Loucy (cell line): ENCODE measurements around the gene NPAS1.

ENCODE experiments used
- H2AFZ ChIP-seq: fragments of 200-600 bp; sonication (generic); 2 replicates; pipeline ENCODE4 v1.6.0; 2016; ENCODE audit warnings: antibody characterized with exemption, mild to moderate bottlenecking, low read length, moderate library complexity
- H3F3A ChIP-seq: fragments of 200-600 bp; 2 replicates; pipeline ENCODE4 v1.6.0; 2016; ENCODE audit warnings: antibody characterized with exemption, low read depth, mild to moderate bottlenecking
- H3K27me3 ChIP-seq: fragments of 200-600 bp; sonication (generic); 2 replicates; pipeline ENCODE4 v1.6.1; 2014; ENCODE audit warnings: low read length, mild to moderate bottlenecking; ENCODE audit not compliant: insufficient read depth, poor library complexity, severe bottlenecking
- H3K36me3 ChIP-seq: fragments of 200-600 bp; sonication (generic); 2 replicates; pipeline ENCODE4 v1.6.1; 2016; ENCODE audit warnings: low read length; ENCODE audit not compliant: insufficient read depth
- H3K4me1 ChIP-seq: fragments of 200-600 bp; sonication (generic); 2 replicates; pipeline ENCODE4 v1.5.1; 2014; ENCODE audit warnings: low read length, mild to moderate bottlenecking; ENCODE audit not compliant: insufficient read depth, poor library complexity, severe bottlenecking
- H3K4me2 ChIP-seq: fragments of 200-600 bp; sonication (generic); 2 replicates; pipeline ENCODE4 v1.6.0; 2014; ENCODE audit warnings: antibody characterized with exemption, low read length, low read depth, mild to moderate bottlenecking; ENCODE audit not compliant: poor library complexity, severe bottlenecking
- H3K4me3 ChIP-seq: fragments of 200-600 bp; sonication (generic); 2 replicates; pipeline ENCODE4 v1.5.1; 2014; ENCODE audit warnings: low read length, mild to moderate bottlenecking, mixed read lengths; ENCODE audit not compliant: poor library complexity, severe bottlenecking
- H3K79me2 ChIP-seq: fragments of 200-600 bp; sonication (generic); 2 replicates; pipeline ENCODE4 v1.6.1; 2014; ENCODE audit warnings: low read length; ENCODE audit not compliant: insufficient read depth
- H3K9ac ChIP-seq: fragments of 200-600 bp; sonication (generic); 2 replicates; pipeline ENCODE4 v1.6.0; 2014; ENCODE audit warnings: mild to moderate bottlenecking, low read depth, low read length, moderate library complexity; ENCODE audit not compliant: poor library complexity, severe bottlenecking
- H3K9me2 ChIP-seq: fragments of 200-600 bp; sonication (generic); replicated peaks from 2 replicates; pipeline ENCODE4 v1.6.1; 2016; ENCODE audit warnings: low read depth, low read length, mixed read lengths
- H3K9me3 ChIP-seq: fragments of 200-600 bp; sonication (generic); 2 replicates; pipeline ENCODE4 v1.6.1; 2014; ENCODE audit warnings: mild to moderate bottlenecking, antibody characterized with exemption, low read length, low read depth; ENCODE audit not compliant: insufficient read depth
- H4K20me1 ChIP-seq: fragments of 200-600 bp; sonication (generic); 2 replicates; pipeline ENCODE4 v1.6.0; 2014; ENCODE audit warnings: antibody characterized with exemption, low read length, mild to moderate bottlenecking; ENCODE audit not compliant: insufficient read depth, poor library complexity, severe bottlenecking
- CTCF ChIP-seq: fragments of 200-600 bp; sonication (generic); conservative IDR thresholded peaks from 2 replicates; pipeline ENCODE4 v1.5.1; 2014; ENCODE audit warnings: mild to moderate bottlenecking, antibody characterized with exemption, low read length
- EZH2phosphoT487 ChIP-seq: fragments of 200-600 bp; IDR thresholded peaks from 2 replicates; pipeline ENCODE4 v1.6.1; 2018; ENCODE audit warnings: antibody characterized with exemption, mild to moderate bottlenecking, moderate library complexity, borderline replicate concordance

The NPAS1 gene

GRCh38 chr19:47084879-47085439, 65.3 kb downstream of the NPAS1 start:
- Histone ChIP-seq H3K4me1 (no peaks in the 10 kb centered on the region), H3K4me2 (no peak overlapping the region), H3K9me3 (no peaks in the 10 kb centered on the region), H2AFZ (no peak overlapping the region), H4K20me1 (no peaks in the 10 kb centered on the region), H3K36me3 (peaks cover 87% of the 10 kb centered on the region; the same call in 1 of the 2 replicates), H3K4me3 (no peak overlapping the region), H3K27me3 (no peaks in the 10 kb centered on the region), H3K9me2 (no peaks in the 10 kb centered on the region), H3K79me2 (no peaks in the 10 kb centered on the region), H3F3A (no peaks in the 10 kb centered on the region), H3K9ac (no peak overlapping the region)
- no peak for TF ChIP-seq EZH2phosphoT487
- no peak for TF ChIP-seq CTCF

DNA sequence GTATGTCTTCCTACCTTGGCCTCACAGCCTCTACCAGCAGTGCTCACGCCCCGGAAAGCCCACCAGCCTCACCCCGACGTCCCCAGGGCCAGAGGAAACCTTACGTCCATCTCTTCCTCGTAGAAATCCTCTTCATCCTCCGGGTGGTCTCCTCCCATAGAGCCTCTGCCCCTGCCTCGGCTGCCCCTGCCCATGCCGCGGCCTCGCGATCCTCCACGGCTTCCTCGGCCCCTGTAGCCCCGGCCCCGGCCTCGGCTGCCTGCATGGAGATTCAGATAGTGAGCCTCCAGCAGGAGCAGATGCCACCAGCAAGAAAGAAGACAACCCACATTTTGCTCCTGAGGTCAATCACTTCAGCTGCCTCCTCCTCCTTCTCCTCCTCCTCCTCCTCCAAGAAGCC, 66.6 kb downstream of the NPAS1 start:
- H3F3A ChIP-seq = no peaks in the 10 kb centered on the region
- H3K4me2 ChIP-seq = no peak overlapping the region
- H3K4me3 ChIP-seq = no peak overlapping the region
- H3K9me3 ChIP-seq = no peaks in the 10 kb centered on the region
- no peaks in the 10 kb centered on the region for H4K20me1 ChIP-seq
- peaks cover 88% of the 10 kb centered on the region; the same call in 1 of the 2 replicates for H3K36me3 ChIP-seq
- no peaks in the 10 kb centered on the region for H3K9me2 ChIP-seq
- H3K4me1 ChIP-seq = no peaks in the 10 kb centered on the region
- TF ChIP-seq CTCF = no peak
- TF ChIP-seq EZH2phosphoT487 = no peak
- H3K79me2 ChIP-seq = no peaks in the 10 kb centered on the region
- no peak overlapping the region for H2AFZ ChIP-seq
- H3K9ac ChIP-seq = no peak overlapping the region
- no peaks in the 10 kb centered on the region for H3K27me3 ChIP-seq

- H3K4me2 ChIP-seq = no peak overlapping the region
- H3K27me3 ChIP-seq = no peaks in the 10 kb centered on the region
- peaks cover 5% of the 10 kb centered on the region; the same call in 1 of the 2 replicates for H3K79me2 ChIP-seq
- H4K20me1 ChIP-seq = no peaks in the 10 kb centered on the region
- peaks cover 5% of the 10 kb centered on the region; the same call in 1 of the 2 replicates for H3F3A ChIP-seq
- H3K4me3 ChIP-seq = no peak overlapping the region
- H2AFZ ChIP-seq = no peak overlapping the region
- no peaks in the 10 kb centered on the region for H3K9me3 ChIP-seq
- H3K9me2 ChIP-seq = no peaks in the 10 kb centered on the region
- TF ChIP-seq CTCF (no peak), EZH2phosphoT487 (no peak)
- no peak overlapping the region for H3K9ac ChIP-seq
- H3K36me3 ChIP-seq = peaks cover 77% of the 10 kb centered on the region
- peaks cover 16% of the 10 kb centered on the region for H3K4me1 ChIP-seq
Measured at GRCh38 chr19:47089767-47090350, 70.2 kb downstream of the NPAS1 start.
